H1 (cell line): Measurements from ENCODE around the gene HLA-E. TPM values are rescaled to one million over a fixed set of nuclear protein-coding genes. Genes with fewer than 3 reads are reported as not detected.

Source experiments
- BCL11A ChIP-seq, 2 experiments: IDR thresholded peaks; one replicate each; pipeline ENCODE4 v1.6.1; 2011; ENCODE audit warnings: low read depth in 2 of 2, low read length in 2 of 2, mild to moderate bottlenecking in 2 of 2
- CEBPB ChIP-seq: IDR thresholded peaks from 2 replicates; pipeline ENCODE4 v1.6.1; 2012; ENCODE audit warnings: low read depth, low read length
- EP300 ChIP-seq, 2 experiments: IDR thresholded peaks; 1 replicate in 1 of 2; 2 replicates in 1 of 2; pipeline ENCODE4 v1.6.1; 2011 to 2012; ENCODE audit warnings: low read depth in 2 of 2, low read length in 2 of 2, mild to moderate bottlenecking in 2 of 2, borderline replicate concordance in 1 of 2, inconsistent platforms in 1 of 2, moderate library complexity in 1 of 2
- NRF1 ChIP-seq: IDR thresholded peaks from 2 replicates; pipeline ENCODE4 v1.6.1; 2011; ENCODE audit warnings: mild to moderate bottlenecking, low read depth, low read length, improper control_type of control experiment
- RAD21 ChIP-seq, 2 experiments: IDR thresholded peaks in 1 of 2; conservative IDR thresholded peaks in 1 of 2; 2 replicates each; pipeline ENCODE4 v1.6.1; 2011; ENCODE audit warnings: low read depth in 2 of 2, low read length in 2 of 2, improper control_type of control experiment in 1 of 2, inconsistent platforms in 1 of 2, mild to moderate bottlenecking in 1 of 2, moderate library complexity in 1 of 2
- TAF7 ChIP-seq: optimal IDR thresholded peaks from 2 replicates; pipeline ENCODE3; 2011; ENCODE audit warnings: low read depth, mild to moderate bottlenecking, inconsistent platforms, low read length, moderate library complexity, borderline replicate concordance
- YY1 ChIP-seq: IDR thresholded peaks from 2 replicates; pipeline ENCODE4 v1.6.1; 2011; ENCODE audit warnings: low read depth, mild to moderate bottlenecking, low read length
- polyA plus RNA-seq, 7 experiments: library from polyadenylated mRNA; depleted of rRNA in 3 of 7; stranded (reverse) in 5 of 7; unstranded in 2 of 7; fragments of >200 nt in 5 of 7; fragments of 200-250 nt in 2 of 7; gene quantifications; 1 replicate in 5 of 7; 2 replicates in 1 of 7; 4 replicates in 1 of 7; pipeline versions ENCODE4 v1.2.1 to v1.2.3, GENCODE V29; 2011 to 2013; ENCODE audit warnings: missing spikeins in 2 of 7, mixed read lengths in 2 of 7
- total RNA-seq: library from RNA; stranded (reverse); fragmentation: NEBNext Ultra II Directional; extraction: Animal tissue kit (Norgen Biotek cat#: 25700); gene quantifications from 2 replicates; pipeline ENCODE4 v1.2.1, GENCODE V29; 2021
- TF ChIP-seq, protein P1 (sequence below): fragments of 300-600 bp; sonication (generic); IDR thresholded peaks from 2 replicates; pipeline ENCODE4 v1.7.1; 2012; ENCODE audit warnings: low read length, moderate library complexity, mild to moderate bottlenecking, inconsistent platforms; ENCODE audit not compliant: insufficient replicate concordance

Gene HLA-E
- total and polyA plus RNA-seq, 2 of the 8 experiments (the other 6 are each of a cell fraction or from before 2014, with no cell fraction given) = 20.2 to 28.0 TPM

DNA sequence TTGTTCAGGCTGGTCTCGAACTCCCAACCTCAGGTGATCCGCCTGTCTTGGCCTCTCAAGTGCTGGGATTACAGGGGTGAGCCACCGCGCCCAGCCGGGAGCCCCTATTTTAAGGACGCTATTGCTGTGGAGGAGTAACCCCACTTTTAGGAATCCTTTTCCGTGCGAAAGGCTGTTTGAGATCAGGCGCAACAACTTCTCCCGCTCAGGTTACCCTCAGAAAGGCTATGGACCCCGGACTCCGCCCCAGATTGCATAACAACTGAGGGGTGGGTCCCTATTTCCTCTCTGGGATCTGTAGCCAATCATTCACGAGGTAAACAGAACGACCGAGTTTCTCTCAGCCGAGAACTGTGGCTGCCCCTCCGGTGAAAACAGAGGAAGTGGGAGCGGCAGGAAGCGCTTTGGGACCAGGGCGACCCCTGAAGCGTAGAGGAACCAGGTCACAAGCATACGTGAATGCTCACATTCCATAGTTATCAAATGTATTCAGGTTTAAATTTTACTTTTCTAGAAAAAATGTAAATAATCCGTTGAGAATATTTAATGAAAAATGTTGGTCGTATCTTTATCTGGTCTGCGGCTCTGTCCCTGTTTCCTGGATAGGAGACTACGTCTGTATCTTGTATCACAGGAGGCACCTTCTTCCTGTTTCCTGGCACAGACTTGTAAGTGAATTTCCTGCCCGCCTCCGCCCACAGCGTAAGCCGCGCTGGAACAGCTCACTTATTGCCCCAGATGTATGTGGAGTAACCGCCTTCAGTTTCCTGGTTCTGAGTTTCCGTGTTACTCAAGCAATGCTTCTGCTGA, 26.8 kb downstream of the HLA-E start (continued):
- TF ChIP-seq, protein P1, sequence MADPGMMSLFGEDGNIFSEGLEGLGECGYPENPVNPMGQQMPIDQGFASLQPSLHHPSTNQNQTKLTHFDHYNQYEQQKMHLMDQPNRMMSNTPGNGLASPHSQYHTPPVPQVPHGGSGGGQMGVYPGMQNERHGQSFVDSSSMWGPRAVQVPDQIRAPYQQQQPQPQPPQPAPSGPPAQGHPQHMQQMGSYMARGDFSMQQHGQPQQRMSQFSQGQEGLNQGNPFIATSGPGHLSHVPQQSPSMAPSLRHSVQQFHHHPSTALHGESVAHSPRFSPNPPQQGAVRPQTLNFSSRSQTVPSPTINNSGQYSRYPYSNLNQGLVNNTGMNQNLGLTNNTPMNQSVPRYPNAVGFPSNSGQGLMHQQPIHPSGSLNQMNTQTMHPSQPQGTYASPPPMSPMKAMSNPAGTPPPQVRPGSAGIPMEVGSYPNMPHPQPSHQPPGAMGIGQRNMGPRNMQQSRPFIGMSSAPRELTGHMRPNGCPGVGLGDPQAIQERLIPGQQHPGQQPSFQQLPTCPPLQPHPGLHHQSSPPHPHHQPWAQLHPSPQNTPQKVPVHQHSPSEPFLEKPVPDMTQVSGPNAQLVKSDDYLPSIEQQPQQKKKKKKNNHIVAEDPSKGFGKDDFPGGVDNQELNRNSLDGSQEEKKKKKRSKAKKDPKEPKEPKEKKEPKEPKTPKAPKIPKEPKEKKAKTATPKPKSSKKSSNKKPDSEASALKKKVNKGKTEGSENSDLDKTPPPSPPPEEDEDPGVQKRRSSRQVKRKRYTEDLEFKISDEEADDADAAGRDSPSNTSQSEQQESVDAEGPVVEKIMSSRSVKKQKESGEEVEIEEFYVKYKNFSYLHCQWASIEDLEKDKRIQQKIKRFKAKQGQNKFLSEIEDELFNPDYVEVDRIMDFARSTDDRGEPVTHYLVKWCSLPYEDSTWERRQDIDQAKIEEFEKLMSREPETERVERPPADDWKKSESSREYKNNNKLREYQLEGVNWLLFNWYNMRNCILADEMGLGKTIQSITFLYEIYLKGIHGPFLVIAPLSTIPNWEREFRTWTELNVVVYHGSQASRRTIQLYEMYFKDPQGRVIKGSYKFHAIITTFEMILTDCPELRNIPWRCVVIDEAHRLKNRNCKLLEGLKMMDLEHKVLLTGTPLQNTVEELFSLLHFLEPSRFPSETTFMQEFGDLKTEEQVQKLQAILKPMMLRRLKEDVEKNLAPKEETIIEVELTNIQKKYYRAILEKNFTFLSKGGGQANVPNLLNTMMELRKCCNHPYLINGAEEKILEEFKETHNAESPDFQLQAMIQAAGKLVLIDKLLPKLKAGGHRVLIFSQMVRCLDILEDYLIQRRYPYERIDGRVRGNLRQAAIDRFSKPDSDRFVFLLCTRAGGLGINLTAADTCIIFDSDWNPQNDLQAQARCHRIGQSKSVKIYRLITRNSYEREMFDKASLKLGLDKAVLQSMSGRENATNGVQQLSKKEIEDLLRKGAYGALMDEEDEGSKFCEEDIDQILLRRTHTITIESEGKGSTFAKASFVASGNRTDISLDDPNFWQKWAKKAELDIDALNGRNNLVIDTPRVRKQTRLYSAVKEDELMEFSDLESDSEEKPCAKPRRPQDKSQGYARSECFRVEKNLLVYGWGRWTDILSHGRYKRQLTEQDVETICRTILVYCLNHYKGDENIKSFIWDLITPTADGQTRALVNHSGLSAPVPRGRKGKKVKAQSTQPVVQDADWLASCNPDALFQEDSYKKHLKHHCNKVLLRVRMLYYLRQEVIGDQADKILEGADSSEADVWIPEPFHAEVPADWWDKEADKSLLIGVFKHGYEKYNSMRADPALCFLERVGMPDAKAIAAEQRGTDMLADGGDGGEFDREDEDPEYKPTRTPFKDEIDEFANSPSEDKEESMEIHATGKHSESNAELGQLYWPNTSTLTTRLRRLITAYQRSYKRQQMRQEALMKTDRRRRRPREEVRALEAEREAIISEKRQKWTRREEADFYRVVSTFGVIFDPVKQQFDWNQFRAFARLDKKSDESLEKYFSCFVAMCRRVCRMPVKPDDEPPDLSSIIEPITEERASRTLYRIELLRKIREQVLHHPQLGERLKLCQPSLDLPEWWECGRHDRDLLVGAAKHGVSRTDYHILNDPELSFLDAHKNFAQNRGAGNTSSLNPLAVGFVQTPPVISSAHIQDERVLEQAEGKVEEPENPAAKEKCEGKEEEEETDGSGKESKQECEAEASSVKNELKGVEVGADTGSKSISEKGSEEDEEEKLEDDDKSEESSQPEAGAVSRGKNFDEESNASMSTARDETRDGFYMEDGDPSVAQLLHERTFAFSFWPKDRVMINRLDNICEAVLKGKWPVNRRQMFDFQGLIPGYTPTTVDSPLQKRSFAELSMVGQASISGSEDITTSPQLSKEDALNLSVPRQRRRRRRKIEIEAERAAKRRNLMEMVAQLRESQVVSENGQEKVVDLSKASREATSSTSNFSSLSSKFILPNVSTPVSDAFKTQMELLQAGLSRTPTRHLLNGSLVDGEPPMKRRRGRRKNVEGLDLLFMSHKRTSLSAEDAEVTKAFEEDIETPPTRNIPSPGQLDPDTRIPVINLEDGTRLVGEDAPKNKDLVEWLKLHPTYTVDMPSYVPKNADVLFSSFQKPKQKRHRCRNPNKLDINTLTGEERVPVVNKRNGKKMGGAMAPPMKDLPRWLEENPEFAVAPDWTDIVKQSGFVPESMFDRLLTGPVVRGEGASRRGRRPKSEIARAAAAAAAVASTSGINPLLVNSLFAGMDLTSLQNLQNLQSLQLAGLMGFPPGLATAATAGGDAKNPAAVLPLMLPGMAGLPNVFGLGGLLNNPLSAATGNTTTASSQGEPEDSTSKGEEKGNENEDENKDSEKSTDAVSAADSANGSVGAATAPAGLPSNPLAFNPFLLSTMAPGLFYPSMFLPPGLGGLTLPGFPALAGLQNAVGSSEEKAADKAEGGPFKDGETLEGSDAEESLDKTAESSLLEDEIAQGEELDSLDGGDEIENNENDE = no peak
- TF ChIP-seq NRF1 (no peak), CEBPB (peak; percentile 100), YY1 (peak; percentile 30; the same call in 1 of the 2 replicates), EP300 (IDR thresholded peaks at IDR 0.05; ENCODE audit: borderline replicate concordance in 1 of 2, low read depth in 2 of 2, low read length in 2 of 2) (no peak), TAF7 (no peak), RAD21 (IDR thresholded peaks at IDR 0.05 in 1 of 2, conservative IDR thresholded peaks at IDR 0.05 in 1 of 2; ENCODE audit: low read depth in 2 of 2, low read length in 2 of 2) (no peak), BCL11A (IDR thresholded peaks at IDR 0.05; ENCODE audit: low read depth in 2 of 2, low read length in 2 of 2) (no peak)
